Measurements from ENCODE around the gene SOX13. TPM values are rescaled to one million over a fixed set of nuclear protein-coding genes. Genes with fewer than 3 reads are reported as not detected.

The SOX13 gene
- total RNA-seq, 1 experiment from 2014 or later, result 94.4 TPM

- Histone ChIP-seq H3K36me3 (replicated peaks; ENCODE audit: control insufficient read depth, insufficient read depth, low read length) (no peaks in the 10 kb centered on the region; the same call in 1 of the 2 replicates), H3K4me3 (ENCODE audit: insufficient read depth, low read depth, low read length) (peak overlapping the region; percentile 99), H3K27me3 (ENCODE audit: control insufficient read depth, insufficient read depth, low read length) (peaks cover 7% of the 10 kb centered on the region; the same call in 1 of the 2 replicates)
- peak; percentile 61 for DNase-seq
Measured at GRCh38 chr1:204075139-204075521, 2.2 kb downstream of the SOX13 start.

DNA sequence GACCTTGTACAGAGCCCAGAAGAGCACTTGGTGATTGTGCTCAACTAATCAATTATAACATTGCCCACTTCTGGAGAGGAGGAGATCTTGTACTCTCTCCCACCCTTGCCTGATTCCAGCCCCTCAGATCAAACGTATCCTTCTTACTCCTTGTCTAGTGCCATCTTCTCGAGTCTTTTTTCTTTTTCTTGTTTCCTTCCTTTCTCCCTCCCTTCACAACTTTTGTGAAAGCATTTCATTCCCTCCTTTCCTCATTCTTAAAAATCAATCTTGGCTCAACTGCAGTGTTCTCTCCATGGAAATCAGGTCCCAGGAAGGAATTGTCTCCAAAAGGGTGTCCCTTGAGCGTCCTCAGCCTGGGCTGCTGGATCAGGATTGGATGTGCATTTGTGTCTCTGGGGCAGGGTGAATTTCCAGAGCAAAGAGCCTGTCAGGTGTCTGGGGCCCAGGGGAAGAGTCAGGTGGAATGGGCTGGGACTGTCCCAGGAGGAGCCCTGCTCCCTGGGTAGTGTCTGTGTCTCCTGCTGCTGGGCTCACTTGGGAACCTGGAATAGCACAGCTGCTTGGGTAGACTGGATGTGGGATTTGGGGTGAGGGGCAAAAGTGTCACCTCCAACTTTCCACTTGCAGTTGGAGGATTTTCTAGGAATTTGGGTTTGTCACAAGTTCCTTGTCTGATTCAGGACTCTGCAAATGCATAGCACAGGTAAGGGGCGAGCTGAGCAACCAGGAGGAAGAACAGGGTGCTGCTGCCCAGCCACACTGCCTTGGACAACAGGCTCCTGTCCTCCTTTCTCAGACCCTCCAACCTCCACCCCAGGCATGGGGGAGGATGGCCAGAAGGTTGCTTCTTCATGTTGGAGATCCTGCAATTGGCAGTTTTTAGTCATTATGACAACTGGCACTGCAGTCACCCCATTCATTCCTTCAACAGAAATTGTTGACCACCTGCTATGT, 3.3 kb downstream of the SOX13 start:
- peak; percentile 49 for DNase-seq
- no peak overlapping the region; the same call in 1 of the 2 replicates for H3K4me3 ChIP-seq (ENCODE audit: insufficient read depth, low read depth, low read length)

DNA sequence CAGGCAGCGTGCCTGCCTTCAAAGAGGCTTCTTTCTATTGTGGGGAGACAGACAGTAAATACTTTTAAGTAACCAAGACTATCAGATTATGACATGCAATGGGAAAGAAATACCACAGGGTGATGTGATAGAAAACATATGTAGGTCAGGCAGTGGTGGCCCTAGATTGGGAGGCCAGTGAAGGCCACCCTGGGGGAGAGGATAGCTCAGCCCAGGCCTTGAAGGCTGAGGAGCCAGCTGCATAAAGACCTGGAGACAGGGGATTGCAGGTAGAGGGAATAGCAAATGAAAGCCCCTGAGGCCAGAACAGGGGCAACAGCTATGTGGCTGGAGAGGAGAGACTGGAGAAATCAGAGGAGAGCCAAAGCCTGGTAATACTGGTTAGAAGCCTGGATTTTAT, 4.0 kb downstream of the SOX13 start:
- Histone ChIP-seq H3K27me3 (ENCODE audit: control insufficient read depth, insufficient read depth, low read length) (peaks cover 7% of the 10 kb centered on the region; the same call in 1 of the 2 replicates), H3K36me3 (replicated peaks; ENCODE audit: control insufficient read depth, insufficient read depth, low read length) (no peaks in the 10 kb centered on the region; the same call in 1 of the 2 replicates), H3K4me3 (ENCODE audit: insufficient read depth, low read depth, low read length) (no peak overlapping the region)
- peak; percentile 52 for DNase-seq

More for the DNA sequence above, 3.3 kb downstream of the SOX13 start:
- no peaks in the 10 kb centered on the region; the same call in 1 of the 2 replicates for H3K36me3 ChIP-seq (replicated peaks; ENCODE audit: control insufficient read depth, insufficient read depth, low read length)
- peaks cover 7% of the 10 kb centered on the region; the same call in 1 of the 2 replicates for H3K27me3 ChIP-seq (ENCODE audit: control insufficient read depth, insufficient read depth, low read length)

- Histone ChIP-seq H3K27me3 (ENCODE audit: control insufficient read depth, insufficient read depth, low read length) (peaks cover 7% of the 10 kb centered on the region; the same call in 1 of the 2 replicates), H3K4me3 (ENCODE audit: insufficient read depth, low read depth, low read length) (peak overlapping the region; percentile 11; the same call in 1 of the 2 replicates), H3K36me3 (replicated peaks; ENCODE audit: control insufficient read depth, insufficient read depth, low read length) (no peaks in the 10 kb centered on the region; the same call in none of the 2 replicates)
- DNase-seq, result peak; percentile 87
Measured at GRCh38 chr1:204077979-204078696, 5.2 kb downstream of the SOX13 start.

- no peaks in the 10 kb centered on the region; the same call in none of the 2 replicates for H3K36me3 ChIP-seq (replicated peaks; ENCODE audit: control insufficient read depth, insufficient read depth, low read length)
- peak; percentile 54 for DNase-seq
- H3K27me3 ChIP-seq (ENCODE audit: control insufficient read depth, insufficient read depth, low read length), result peaks cover 4% of the 10 kb centered on the region; the same call in 1 of the 2 replicates
- H3K4me3 ChIP-seq (ENCODE audit: insufficient read depth, low read depth, low read length), result no peak overlapping the region
Measured at GRCh38 chr1:204079608-204079999, 6.7 kb downstream of the SOX13 start.

GRCh38 chr1:204080163-204080903, 7.4 kb downstream of the SOX13 start:
- peak; percentile 97 for DNase-seq
- no peaks in the 10 kb centered on the region for H3K27me3 ChIP-seq (ENCODE audit: control insufficient read depth, insufficient read depth, low read length)
- no peak overlapping the region; the same call in 1 of the 2 replicates for H3K4me3 ChIP-seq (ENCODE audit: insufficient read depth, low read depth, low read length)
- no peaks in the 10 kb centered on the region; the same call in none of the 2 replicates for H3K36me3 ChIP-seq (replicated peaks; ENCODE audit: control insufficient read depth, insufficient read depth, low read length)

DNA sequence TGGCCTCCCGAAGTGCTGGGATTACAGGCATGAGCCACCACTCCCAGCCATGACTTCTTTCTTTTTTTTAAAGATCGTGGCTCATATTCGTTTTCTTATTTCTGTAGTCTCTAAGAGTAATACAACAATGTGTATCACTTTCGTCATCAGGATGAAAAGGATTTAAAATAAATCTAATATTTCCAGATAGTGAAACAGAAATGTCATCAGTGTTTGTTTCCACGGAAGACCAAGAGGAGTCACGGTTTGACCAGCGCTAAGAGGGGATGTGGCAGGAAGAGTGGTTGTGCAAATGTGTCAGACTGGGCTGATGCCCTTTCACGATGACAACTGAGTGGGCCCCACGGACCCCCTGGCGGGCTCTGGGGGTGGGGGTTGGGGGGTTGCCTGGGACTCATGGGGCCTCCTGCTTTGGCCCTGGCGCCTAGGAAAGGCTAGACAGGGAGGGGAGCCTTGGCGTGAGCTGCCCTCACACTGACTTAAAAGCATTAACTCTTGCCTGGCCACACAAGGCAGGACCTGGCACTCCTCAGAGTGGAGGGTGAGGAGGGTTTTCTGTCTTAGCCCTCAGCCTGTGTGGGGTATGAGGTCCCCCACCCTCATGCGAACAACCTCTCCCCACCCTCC, 8.4 kb downstream of the SOX13 start:
- H3K27me3 ChIP-seq (ENCODE audit: control insufficient read depth, insufficient read depth, low read length), result no peaks in the 10 kb centered on the region
- no peaks in the 10 kb centered on the region; the same call in none of the 2 replicates for H3K36me3 ChIP-seq (replicated peaks; ENCODE audit: control insufficient read depth, insufficient read depth, low read length)
- DNase-seq, result peak; percentile 67
- H3K4me3 ChIP-seq (ENCODE audit: insufficient read depth, low read depth, low read length), result no peak overlapping the region

- H3K27me3 ChIP-seq (ENCODE audit: control insufficient read depth, insufficient read depth, low read length), result no peaks in the 10 kb centered on the region
- no peak overlapping the region for H3K4me3 ChIP-seq (ENCODE audit: insufficient read depth, low read depth, low read length)
- peak; percentile 55 for DNase-seq
- H3K36me3 ChIP-seq (replicated peaks; ENCODE audit: control insufficient read depth, insufficient read depth, low read length), result no peaks in the 10 kb centered on the region; the same call in 1 of the 2 replicates
Measured at GRCh38 chr1:204081791-204082513, 9.0 kb downstream of the SOX13 start.

DNA sequence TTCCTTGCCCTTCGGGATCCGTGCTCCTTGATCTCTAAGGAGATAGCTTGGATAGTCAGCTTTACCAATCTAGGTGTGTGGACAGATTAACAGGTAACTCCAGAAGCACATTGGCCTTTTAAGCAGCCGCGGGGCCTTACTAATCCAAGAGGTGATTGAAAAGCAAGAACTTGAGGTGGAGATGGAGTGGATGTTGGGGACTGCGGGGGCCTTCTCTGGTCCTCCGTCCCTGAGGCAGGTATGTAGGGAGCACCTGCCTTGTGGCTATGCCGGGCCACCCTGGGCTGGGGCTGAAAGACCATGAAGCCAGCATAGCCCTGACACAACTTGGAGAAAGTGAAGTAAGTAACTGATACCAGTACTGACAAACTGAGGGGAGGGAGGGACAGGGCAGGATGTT, 10.6 kb downstream of the SOX13 start:
- no peaks in the 10 kb centered on the region; the same call in 1 of the 2 replicates for H3K36me3 ChIP-seq (replicated peaks; ENCODE audit: control insufficient read depth, insufficient read depth, low read length)
- no peaks in the 10 kb centered on the region for H3K27me3 ChIP-seq (ENCODE audit: control insufficient read depth, insufficient read depth, low read length)
- DNase-seq, result no peak
- no peak overlapping the region for H3K4me3 ChIP-seq (ENCODE audit: insufficient read depth, low read depth, low read length)

GRCh38 chr1:204084247-204084772, 11.4 kb downstream of the SOX13 start:
- H3K4me3 ChIP-seq (ENCODE audit: insufficient read depth, low read depth, low read length), result no peak overlapping the region
- DNase-seq, result peak; percentile 95

DNA sequence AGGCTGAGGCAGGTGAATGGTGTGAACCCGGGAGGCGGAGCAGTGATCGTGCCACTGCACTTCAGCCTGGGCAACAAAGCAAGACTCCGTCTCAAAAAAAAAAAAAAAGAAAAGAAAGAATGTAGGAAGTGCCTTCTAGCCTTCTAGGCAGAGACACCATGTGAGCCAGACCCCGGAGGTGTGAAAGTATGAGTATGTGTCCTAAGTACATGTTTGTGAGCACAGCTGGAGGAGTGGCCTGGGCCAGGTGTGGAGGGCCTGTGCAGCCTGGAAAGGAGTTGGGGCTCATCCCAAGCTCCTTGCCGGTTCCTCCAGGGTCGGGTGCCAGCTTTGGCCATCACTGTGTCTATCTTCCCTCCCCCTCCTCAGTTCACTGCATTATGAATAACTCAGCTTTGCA, 13.0 kb downstream of the SOX13 start:
- H3K36me3 ChIP-seq (replicated peaks; ENCODE audit: control insufficient read depth, insufficient read depth, low read length), result peaks cover 1% of the 10 kb centered on the region; the same call in 1 of the 2 replicates
- no peaks in the 10 kb centered on the region for H3K27me3 ChIP-seq (ENCODE audit: control insufficient read depth, insufficient read depth, low read length)
- H3K4me3 ChIP-seq (ENCODE audit: insufficient read depth, low read depth, low read length), result no peak overlapping the region
- DNase-seq, result peak; percentile 9

More at GRCh38 chr1:204084247-204084772, 11.4 kb downstream of the SOX13 start:
- Histone ChIP-seq H3K27me3 (ENCODE audit: control insufficient read depth, insufficient read depth, low read length) (no peaks in the 10 kb centered on the region), H3K36me3 (replicated peaks; ENCODE audit: control insufficient read depth, insufficient read depth, low read length) (no peaks in the 10 kb centered on the region; the same call in 1 of the 2 replicates)

DNA sequence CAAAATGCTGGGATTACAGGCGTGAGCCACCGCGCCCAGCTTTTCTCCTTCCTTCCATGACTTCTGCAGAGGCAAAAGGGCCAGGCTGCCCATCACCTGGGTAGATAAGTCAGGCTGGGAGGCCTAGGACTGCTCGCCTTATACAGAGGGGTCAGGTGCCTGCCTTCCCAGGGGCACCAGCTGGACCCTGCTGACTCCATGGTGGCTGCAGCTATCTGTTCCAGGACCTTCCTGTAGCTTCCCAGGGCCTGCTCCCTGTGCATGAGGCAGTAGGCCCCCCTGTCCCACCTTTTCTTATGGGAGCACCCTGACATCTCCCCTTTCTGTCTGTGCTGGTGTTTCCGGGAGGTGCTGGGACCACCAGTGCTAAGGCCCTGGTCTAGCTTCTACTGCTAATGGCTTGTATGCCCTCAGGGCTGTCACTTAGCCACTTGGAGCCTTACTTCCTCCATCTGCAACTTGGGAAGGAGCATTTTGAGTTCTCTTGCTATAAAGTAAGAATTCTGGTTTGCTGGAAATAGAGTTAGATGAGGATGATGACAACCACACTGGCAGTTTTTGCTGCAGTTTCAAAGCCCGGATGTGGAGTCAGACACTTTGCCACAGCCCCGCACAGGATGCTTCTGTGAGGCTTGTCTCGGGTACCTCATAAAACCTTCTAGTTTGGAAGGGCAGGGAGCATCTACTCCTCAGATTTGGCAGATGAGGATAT, 14.4 kb downstream of the SOX13 start:
- Histone ChIP-seq H3K27me3 (ENCODE audit: control insufficient read depth, insufficient read depth, low read length) (no peaks in the 10 kb centered on the region), H3K4me3 (ENCODE audit: insufficient read depth, low read depth, low read length) (no peak overlapping the region), H3K36me3 (replicated peaks; ENCODE audit: control insufficient read depth, insufficient read depth, low read length) (peaks cover 1% of the 10 kb centered on the region; the same call in 1 of the 2 replicates)
- DNase-seq, result peak; percentile 12

Measured in H7 (cell line).